Measurements from ENCODE around the gene ICA1. TPM values are rescaled to one million over a fixed set of nuclear protein-coding genes. Genes with fewer than 3 reads are reported as not detected.

The ICA1 gene
- total RNA-seq, 3 donors from 2014 or later: 22.1 to 70.1 (median 45.7) TPM

DNA sequence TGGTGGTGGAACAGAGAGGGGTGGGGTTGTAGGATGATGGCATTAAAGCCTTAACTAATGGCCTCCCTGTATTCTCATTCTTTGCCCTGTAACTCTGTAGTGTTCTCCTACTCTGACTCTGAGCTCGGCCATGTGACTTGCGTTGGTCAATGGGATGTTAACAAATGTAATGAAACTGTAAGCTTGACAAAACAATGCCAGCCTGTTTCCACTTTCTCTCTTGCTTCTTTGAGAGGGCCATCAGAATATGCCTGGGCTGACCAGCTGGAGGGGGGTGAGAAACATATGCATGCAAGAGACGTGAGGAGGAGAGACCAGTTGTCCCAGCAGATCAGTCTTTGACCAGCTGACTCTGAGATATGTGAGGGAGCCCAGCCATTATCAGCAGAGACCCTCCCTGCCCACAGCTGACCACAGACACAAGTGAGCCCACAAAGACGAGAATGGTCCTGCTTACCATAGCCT, 100.6 kb downstream of the ICA1 start:
- no peaks in the 10 kb centered on the region for H3K27me3 ChIP-seq
- H3K27ac ChIP-seq: no peak overlapping the region
- no peak for DNase-seq (ENCODE audit: low spot score in 2 of 2)
- intact Hi-C loops (cut with DNase I; ENCODE audit: low total_unique reads): loop anchor here (10.0 kb wide), 1 partner anchor 1207 kb away; no protein-coding TSS in a partner anchor
- no peaks in the 10 kb centered on the region for H3K4me1 ChIP-seq
- no peak for TF ChIP-seq POLR2A (IDR thresholded peaks at IDR 0.05)
- TF ChIP-seq POLR2AphosphoS5 (IDR thresholded peaks at IDR 0.05): no peak
- no peak for TF ChIP-seq CTCF (IDR thresholded peaks at IDR 0.05)
- H3K36me3 ChIP-seq: no peaks in the 10 kb centered on the region
- no peaks in the 10 kb centered on the region for H3K9me3 ChIP-seq
- H3K4me3 ChIP-seq: no peak overlapping the region

GRCh38 chr7:8160779-8161345, 101.1 kb downstream of the ICA1 start:
- Histone ChIP-seq H3K9me3 (no peaks in the 10 kb centered on the region), H3K4me1 (no peaks in the 10 kb centered on the region), H3K36me3 (no peaks in the 10 kb centered on the region), H3K27ac (no peak overlapping the region), H3K4me3 (no peak overlapping the region), H3K27me3 (no peaks in the 10 kb centered on the region)
- TF ChIP-seq POLR2A (IDR thresholded peaks at IDR 0.05): no peak
- TF ChIP-seq POLR2AphosphoS5 (IDR thresholded peaks at IDR 0.05): no peak
- no peak for TF ChIP-seq CTCF (IDR thresholded peaks at IDR 0.05)
- no peak for DNase-seq (ENCODE audit: low spot score in 2 of 2)
- intact Hi-C loops (cut with DNase I; ENCODE audit: low total_unique reads): loop anchor here (10.0 kb wide), 1 partner anchor 1206 kb away; no protein-coding TSS in a partner anchor

DNA sequence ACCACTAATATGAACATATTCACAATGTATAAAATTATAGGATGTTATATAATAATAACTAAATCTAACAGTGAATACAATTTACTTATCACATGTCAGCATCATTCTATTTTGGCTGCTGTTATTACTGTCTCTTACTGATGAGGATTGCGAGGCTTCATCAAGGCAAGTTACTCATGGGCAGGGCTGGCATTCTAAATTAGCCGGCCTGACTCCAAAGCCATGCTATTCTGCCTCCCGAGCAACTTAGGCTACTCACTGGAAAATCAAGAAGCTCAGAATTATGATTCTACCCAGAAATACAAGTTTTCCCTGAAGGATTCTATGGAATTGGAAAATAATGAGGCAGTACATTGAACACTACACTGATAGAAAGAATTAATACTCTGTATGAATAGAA, 101.7 kb downstream of the ICA1 start:
- Histone ChIP-seq H3K4me3 (no peak overlapping the region), H3K9me3 (no peaks in the 10 kb centered on the region), H3K4me1 (no peaks in the 10 kb centered on the region), H3K27ac (no peak overlapping the region), H3K36me3 (no peaks in the 10 kb centered on the region), H3K27me3 (no peaks in the 10 kb centered on the region)
- no peak for DNase-seq (ENCODE audit: low spot score in 2 of 2)
- TF ChIP-seq POLR2AphosphoS5 (IDR thresholded peaks at IDR 0.05) (no peak), POLR2A (IDR thresholded peaks at IDR 0.05) (no peak), CTCF (IDR thresholded peaks at IDR 0.05) (no peak)
- intact Hi-C loops (cut with DNase I; ENCODE audit: low total_unique reads): loop anchor here (10.0 kb wide), 1 partner anchor 1205 kb away; no protein-coding TSS in a partner anchor

DNA sequence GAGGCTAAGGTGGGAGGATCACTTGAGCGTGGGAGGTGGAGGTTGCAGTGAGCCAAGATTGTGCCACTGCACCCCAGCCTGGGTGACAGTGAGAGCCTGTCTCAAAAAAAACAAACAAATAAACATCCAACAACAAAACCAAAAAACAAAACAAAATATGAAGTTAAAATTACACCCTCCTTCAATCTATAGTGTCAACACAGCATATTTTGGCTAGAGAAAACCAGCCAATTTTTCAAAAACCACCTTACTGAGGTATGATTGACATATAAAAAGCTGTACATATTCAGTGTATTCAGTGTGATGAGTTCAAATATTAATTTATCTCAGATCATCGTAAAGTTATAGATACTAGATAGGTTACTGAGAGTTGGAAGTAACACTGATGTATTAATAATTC, 102.4 kb downstream of the ICA1 start:
- Histone ChIP-seq H3K9me3 (no peaks in the 10 kb centered on the region), H3K4me3 (no peak overlapping the region), H3K4me1 (no peaks in the 10 kb centered on the region), H3K36me3 (no peaks in the 10 kb centered on the region), H3K27ac (no peak overlapping the region), H3K27me3 (no peaks in the 10 kb centered on the region)
- TF ChIP-seq POLR2A (IDR thresholded peaks at IDR 0.05) (no peak), POLR2AphosphoS5 (IDR thresholded peaks at IDR 0.05) (no peak), CTCF (IDR thresholded peaks at IDR 0.05) (no peak)
- intact Hi-C loops (cut with DNase I; ENCODE audit: low total_unique reads): no loop called here
- no peak for DNase-seq (ENCODE audit: low spot score in 2 of 2)

GRCh38 chr7:8157296-8157695, 104.7 kb downstream of the ICA1 start:
- intact Hi-C loops (cut with DNase I; ENCODE audit: low total_unique reads): no loop called here
- no peaks in the 10 kb centered on the region for H3K27me3 ChIP-seq

More at GRCh38 chr7:8157296-8157695, 104.7 kb downstream of the ICA1 start:
- Histone ChIP-seq H3K27ac (no peak overlapping the region), H3K9me3 (no peaks in the 10 kb centered on the region), H3K4me1 (no peaks in the 10 kb centered on the region), H3K4me3 (no peak overlapping the region), H3K36me3 (no peaks in the 10 kb centered on the region)
- no peak for DNase-seq (ENCODE audit: low spot score in 2 of 2)
- TF ChIP-seq CTCF (IDR thresholded peaks at IDR 0.05) (no peak), POLR2AphosphoS5 (IDR thresholded peaks at IDR 0.05) (no peak), POLR2A (IDR thresholded peaks at IDR 0.05) (no peak)

Data from breast epithelium (tissue), 4 donors.